ENCODE data around the gene ANTKMT.

Gene ANTKMT

GRCh38 chr16:763369-764183 lies 42.6 kb downstream of the ANTKMT start:
- Histone ChIP-seq H2AFZ (ENCODE audit: low read depth, low read length, severe bottlenecking) (no peak overlapping the region), H3F3A (ENCODE audit: insufficient read depth) (no peaks in the 10 kb centered on the region), H3K9me3 (ENCODE audit: insufficient read depth, low read length) (no peaks in the 10 kb centered on the region), H3K27ac (ENCODE audit: low read depth, low read length) (no peak overlapping the region), H3K9me2 (replicated peaks; ENCODE audit: insufficient read depth, low read length) (no peaks in the 10 kb centered on the region), H3K4me2 (ENCODE audit: low read depth, low read length, poor library complexity, severe bottlenecking) (no peak overlapping the region), H4K20me1 (ENCODE audit: low read depth, low read length) (no peaks in the 10 kb centered on the region), H3K79me2 (ENCODE audit: insufficient read depth, low read length) (no peaks in the 10 kb centered on the region), H3K36me3 (ENCODE audit: low read length) (no peaks in the 10 kb centered on the region), H3K4me3 (ENCODE audit: insufficient read depth, low read length, poor library complexity, severe bottlenecking) (no peak overlapping the region), H3K9ac (ENCODE audit: low read length) (no peak overlapping the region), H3K27me3 (ENCODE audit: low read length) (no peaks in the 10 kb centered on the region)
- TF ChIP-seq CTCF (IDR thresholded peaks at IDR 0.05; ENCODE audit: insufficient read depth, low read length, poor library complexity, severe bottlenecking) (no peak), EZH2phosphoT487 (conservative IDR thresholded peaks at IDR 0.05; ENCODE audit: low read length) (no peak)

- Histone ChIP-seq H3K4me2 (ENCODE audit: low read depth, low read length, poor library complexity, severe bottlenecking) (no peak overlapping the region), H3K9me2 (replicated peaks; ENCODE audit: insufficient read depth, low read length) (no peaks in the 10 kb centered on the region), H3F3A (ENCODE audit: insufficient read depth) (no peaks in the 10 kb centered on the region), H2AFZ (ENCODE audit: low read depth, low read length, severe bottlenecking) (no peak overlapping the region), H4K20me1 (ENCODE audit: low read depth, low read length) (no peaks in the 10 kb centered on the region), H3K36me3 (ENCODE audit: low read length) (no peaks in the 10 kb centered on the region), H3K27me3 (ENCODE audit: low read length) (no peaks in the 10 kb centered on the region), H3K9ac (ENCODE audit: low read length) (no peak overlapping the region), H3K27ac (ENCODE audit: low read depth, low read length) (no peak overlapping the region), H3K9me3 (ENCODE audit: insufficient read depth, low read length) (no peaks in the 10 kb centered on the region), H3K79me2 (ENCODE audit: insufficient read depth, low read length) (no peaks in the 10 kb centered on the region), H3K4me3 (ENCODE audit: insufficient read depth, low read length, poor library complexity, severe bottlenecking) (no peak overlapping the region)
- TF ChIP-seq CTCF (IDR thresholded peaks at IDR 0.05; ENCODE audit: insufficient read depth, low read length, poor library complexity, severe bottlenecking) (no peak), EZH2phosphoT487 (conservative IDR thresholded peaks at IDR 0.05; ENCODE audit: low read length) (no peak)
Measured at GRCh38 chr16:764184-764750, 43.3 kb downstream of the ANTKMT start.

GRCh38 chr16:764848-765487 lies 44.0 kb downstream of the ANTKMT start:
- no peak for TF ChIP-seq CTCF (IDR thresholded peaks at IDR 0.05; ENCODE audit: insufficient read depth, low read length, poor library complexity, severe bottlenecking)
- TF ChIP-seq EZH2phosphoT487 (conservative IDR thresholded peaks at IDR 0.05; ENCODE audit: low read length): no peak
- H3K9me2 ChIP-seq (replicated peaks; ENCODE audit: insufficient read depth, low read length): no peaks in the 10 kb centered on the region
- no peaks in the 10 kb centered on the region for H3K79me2 ChIP-seq (ENCODE audit: insufficient read depth, low read length)
- H3K36me3 ChIP-seq (ENCODE audit: low read length): no peaks in the 10 kb centered on the region
- no peak overlapping the region for H3K4me3 ChIP-seq (ENCODE audit: insufficient read depth, low read length, poor library complexity, severe bottlenecking)
- no peak overlapping the region for H2AFZ ChIP-seq (ENCODE audit: low read depth, low read length, severe bottlenecking)
- H3K27ac ChIP-seq (ENCODE audit: low read depth, low read length): no peak overlapping the region
- no peaks in the 10 kb centered on the region for H3K9me3 ChIP-seq (ENCODE audit: insufficient read depth, low read length)
- H3F3A ChIP-seq (ENCODE audit: insufficient read depth): no peaks in the 10 kb centered on the region
- no peaks in the 10 kb centered on the region for H3K27me3 ChIP-seq (ENCODE audit: low read length)
- no peak overlapping the region for H3K9ac ChIP-seq (ENCODE audit: low read length)
- H4K20me1 ChIP-seq (ENCODE audit: low read depth, low read length): no peaks in the 10 kb centered on the region
- H3K4me2 ChIP-seq (ENCODE audit: low read depth, low read length, poor library complexity, severe bottlenecking): no peak overlapping the region

Data from SU-DHL-6 (cell line).